Measurements from ENCODE around the gene SLC2A13.

- TF ChIP-seq, protein P1, sequence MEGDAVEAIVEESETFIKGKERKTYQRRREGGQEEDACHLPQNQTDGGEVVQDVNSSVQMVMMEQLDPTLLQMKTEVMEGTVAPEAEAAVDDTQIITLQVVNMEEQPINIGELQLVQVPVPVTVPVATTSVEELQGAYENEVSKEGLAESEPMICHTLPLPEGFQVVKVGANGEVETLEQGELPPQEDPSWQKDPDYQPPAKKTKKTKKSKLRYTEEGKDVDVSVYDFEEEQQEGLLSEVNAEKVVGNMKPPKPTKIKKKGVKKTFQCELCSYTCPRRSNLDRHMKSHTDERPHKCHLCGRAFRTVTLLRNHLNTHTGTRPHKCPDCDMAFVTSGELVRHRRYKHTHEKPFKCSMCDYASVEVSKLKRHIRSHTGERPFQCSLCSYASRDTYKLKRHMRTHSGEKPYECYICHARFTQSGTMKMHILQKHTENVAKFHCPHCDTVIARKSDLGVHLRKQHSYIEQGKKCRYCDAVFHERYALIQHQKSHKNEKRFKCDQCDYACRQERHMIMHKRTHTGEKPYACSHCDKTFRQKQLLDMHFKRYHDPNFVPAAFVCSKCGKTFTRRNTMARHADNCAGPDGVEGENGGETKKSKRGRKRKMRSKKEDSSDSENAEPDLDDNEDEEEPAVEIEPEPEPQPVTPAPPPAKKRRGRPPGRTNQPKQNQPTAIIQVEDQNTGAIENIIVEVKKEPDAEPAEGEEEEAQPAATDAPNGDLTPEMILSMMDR (IDR thresholded peaks at IDR 0.05), result no peak
- no peak for TF ChIP-seq POLR2AphosphoS5 (IDR thresholded peaks at IDR 0.05; ENCODE audit: insufficient read depth in 1 of 2, low read depth in 1 of 2)
Measured at GRCh38 chr12:39986674-39987073, 119.2 kb downstream of the SLC2A13 start.

Data from vagina (tissue), 2 donors.